Glutamatergic neuron (in vitro differentiated cells): ENCODE data around the gene ARL14EPL. TPM values are rescaled to one million over a fixed set of nuclear protein-coding genes. Genes with fewer than 3 reads are reported as not detected.
"Not testable (repeated sequence)": the region's sequence is repeated elsewhere in the genome, so short reads cannot be mapped to it uniquely, and the experiment has no call there.

ENCODE experiments used
- DNase-seq: peaks from one replicate; pipeline ENCODE4 v3.0.0; 2022
- H3K27ac Mint-ChIP-seq: one replicate; pipeline ENCODE4 v1.8.0; 2020; ENCODE audit warnings: mild to moderate bottlenecking, mixed read lengths, inconsistent platforms; ENCODE audit not compliant: unreplicated experiment
- H3K27me3 Mint-ChIP-seq: one replicate; pipeline ENCODE4 v1.8.0; 2020; ENCODE audit warnings: mild to moderate bottlenecking, moderate library complexity, mixed read lengths, inconsistent platforms; ENCODE audit not compliant: unreplicated experiment
- H3K36me3 Mint-ChIP-seq: one replicate; pipeline ENCODE4 v1.8.0; 2020; ENCODE audit warnings: mild to moderate bottlenecking, mixed read lengths, inconsistent platforms; ENCODE audit not compliant: unreplicated experiment
- H3K4me1 Mint-ChIP-seq: one replicate; pipeline ENCODE4 v1.8.0; 2020; ENCODE audit warnings: mild to moderate bottlenecking, low read depth, mixed read lengths, inconsistent platforms; ENCODE audit not compliant: unreplicated experiment
- H3K4me3 Mint-ChIP-seq: one replicate; pipeline ENCODE4 v1.8.0; 2020; ENCODE audit warnings: mild to moderate bottlenecking, mixed read lengths, inconsistent platforms; ENCODE audit not compliant: unreplicated experiment
- H3K9me3 Mint-ChIP-seq: one replicate; pipeline ENCODE4 v1.8.0; 2020; ENCODE audit warnings: mild to moderate bottlenecking, moderate library complexity, mixed read lengths, inconsistent platforms; ENCODE audit not compliant: unreplicated experiment
- total RNA-seq: library from RNA; stranded (reverse); fragmentation: NEBNext Ultra II Directional; extraction: Animal tissue kit (Norgen Biotek cat#: 25700); gene quantifications from one replicate; pipeline ENCODE4 v1.2.1, GENCODE V29; 2021; ENCODE audit not compliant: unreplicated experiment
- TF ChIP-seq, protein P1 (sequence below): fragments of 200-600 bp; sonication (generic); IDR thresholded peaks from one replicate; pipeline ENCODE4 v1.5.0; 2021; ENCODE audit not compliant: partially characterized antibody, unreplicated experiment

ARL14EPL gene
- total RNA-seq, 1 donor from 2014 or later = not detected

DNA sequence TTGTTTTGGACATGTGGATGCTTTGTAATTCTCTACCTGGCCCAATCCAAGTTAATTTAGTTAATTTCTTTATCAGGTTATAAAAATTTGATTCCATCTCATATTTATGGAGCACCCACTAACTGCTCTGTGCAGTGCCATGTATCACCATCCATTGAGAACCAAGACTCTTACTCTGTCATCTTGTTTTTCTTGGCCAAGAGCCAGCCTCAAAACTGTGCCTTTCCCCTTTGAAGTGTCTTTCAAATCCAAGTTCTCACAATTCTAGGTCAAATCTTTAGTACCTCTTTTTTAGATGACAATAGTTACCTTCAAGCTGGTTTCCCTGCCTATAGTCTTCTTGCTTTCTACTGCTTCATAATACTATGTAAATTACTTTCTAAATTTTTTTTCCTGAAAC lies 55.8 kb downstream of the ARL14EPL start:
- H3K9me3 Mint-ChIP-seq = peaks cover 7% of the 10 kb centered on the region
- no peaks in the 10 kb centered on the region for H3K4me1 Mint-ChIP-seq
- no peak overlapping the region for H3K4me3 Mint-ChIP-seq
- TF ChIP-seq, protein P1, sequence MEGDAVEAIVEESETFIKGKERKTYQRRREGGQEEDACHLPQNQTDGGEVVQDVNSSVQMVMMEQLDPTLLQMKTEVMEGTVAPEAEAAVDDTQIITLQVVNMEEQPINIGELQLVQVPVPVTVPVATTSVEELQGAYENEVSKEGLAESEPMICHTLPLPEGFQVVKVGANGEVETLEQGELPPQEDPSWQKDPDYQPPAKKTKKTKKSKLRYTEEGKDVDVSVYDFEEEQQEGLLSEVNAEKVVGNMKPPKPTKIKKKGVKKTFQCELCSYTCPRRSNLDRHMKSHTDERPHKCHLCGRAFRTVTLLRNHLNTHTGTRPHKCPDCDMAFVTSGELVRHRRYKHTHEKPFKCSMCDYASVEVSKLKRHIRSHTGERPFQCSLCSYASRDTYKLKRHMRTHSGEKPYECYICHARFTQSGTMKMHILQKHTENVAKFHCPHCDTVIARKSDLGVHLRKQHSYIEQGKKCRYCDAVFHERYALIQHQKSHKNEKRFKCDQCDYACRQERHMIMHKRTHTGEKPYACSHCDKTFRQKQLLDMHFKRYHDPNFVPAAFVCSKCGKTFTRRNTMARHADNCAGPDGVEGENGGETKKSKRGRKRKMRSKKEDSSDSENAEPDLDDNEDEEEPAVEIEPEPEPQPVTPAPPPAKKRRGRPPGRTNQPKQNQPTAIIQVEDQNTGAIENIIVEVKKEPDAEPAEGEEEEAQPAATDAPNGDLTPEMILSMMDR = no peak
- DNase-seq = no peak
- H3K27ac Mint-ChIP-seq = no peak overlapping the region
- H3K36me3 Mint-ChIP-seq = no peaks in the 10 kb centered on the region
- H3K27me3 Mint-ChIP-seq = peaks cover 2% of the 10 kb centered on the region

DNA sequence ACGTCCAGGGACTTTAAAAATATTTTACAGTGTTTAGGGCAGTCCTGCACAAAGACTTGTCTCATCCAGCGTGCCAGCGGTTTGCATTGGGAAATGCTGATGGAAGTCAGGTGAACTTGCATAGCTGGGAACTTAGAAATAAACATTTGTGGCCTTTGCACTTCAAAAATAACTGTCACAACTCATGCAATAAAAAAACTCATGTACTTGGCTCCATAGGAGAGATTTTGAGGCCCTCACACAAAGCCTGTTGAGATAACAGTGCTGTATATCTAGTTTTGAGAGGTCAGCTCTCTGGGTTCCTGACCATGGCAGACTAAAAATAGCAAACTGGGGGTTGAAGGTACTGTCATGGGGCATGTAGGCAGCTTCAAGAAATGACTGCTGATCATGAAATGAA lies 58.0 kb downstream of the ARL14EPL start:
- H3K4me1 Mint-ChIP-seq = no peaks in the 10 kb centered on the region
- TF ChIP-seq, protein P1 = no peak
- H3K27me3 Mint-ChIP-seq = no peaks in the 10 kb centered on the region
- no peak for DNase-seq
- no peak overlapping the region for H3K27ac Mint-ChIP-seq
- H3K4me3 Mint-ChIP-seq = no peak overlapping the region
- H3K9me3 Mint-ChIP-seq = peaks cover 3% of the 10 kb centered on the region
- H3K36me3 Mint-ChIP-seq = no peaks in the 10 kb centered on the region

DNA sequence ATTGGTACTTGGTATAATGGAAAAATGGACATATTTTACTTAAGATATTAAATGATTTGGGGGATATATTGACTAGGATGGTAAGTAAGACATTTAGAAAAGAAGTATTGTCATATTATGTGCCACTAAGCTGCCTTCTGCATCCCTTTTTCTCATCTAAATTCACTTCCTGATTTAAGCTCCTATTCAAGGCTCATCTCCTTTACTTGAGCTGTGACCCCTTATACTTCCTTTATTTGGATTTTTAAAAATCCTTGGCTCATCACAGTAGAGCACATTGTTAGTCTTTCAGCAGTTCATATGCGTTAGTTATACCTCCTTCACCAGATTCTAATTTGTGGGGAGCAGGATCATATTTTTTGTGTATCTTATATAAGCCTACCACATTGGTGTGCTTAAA lies 59.1 kb downstream of the ARL14EPL start:
- Mint-ChIP-seq H3K36me3 (no peaks in the 10 kb centered on the region), H3K4me3 (no peak overlapping the region), H3K4me1 (no peaks in the 10 kb centered on the region), H3K27ac (no peak overlapping the region), H3K27me3 (no peaks in the 10 kb centered on the region), H3K9me3 (no peaks in the 10 kb centered on the region)
- no peak for DNase-seq
- TF ChIP-seq, protein P1 = no peak

DNA sequence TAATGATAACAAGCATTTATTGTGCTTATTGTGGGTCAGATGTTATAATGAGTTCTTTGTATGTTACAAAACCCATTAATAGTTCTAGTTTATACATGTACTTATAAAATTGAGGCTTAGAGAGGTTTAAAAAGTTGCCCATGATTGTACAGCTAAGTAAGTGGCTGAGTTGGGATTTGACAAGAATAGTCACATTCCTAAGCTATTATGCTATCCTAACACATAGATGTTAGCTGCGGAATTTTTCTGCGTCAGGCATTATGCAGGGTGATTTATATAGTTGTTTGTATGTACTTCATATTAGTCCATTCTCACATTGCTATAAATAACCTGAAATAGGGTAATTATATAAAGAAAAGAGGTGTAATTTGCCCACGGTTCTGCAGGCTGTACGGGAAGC lies 65.0 kb downstream of the ARL14EPL start:
- Mint-ChIP-seq H3K9me3 (no peaks in the 10 kb centered on the region), H3K27me3 (no peaks in the 10 kb centered on the region), H3K4me1 (no peaks in the 10 kb centered on the region), H3K36me3 (no peaks in the 10 kb centered on the region), H3K4me3 (no peak overlapping the region), H3K27ac (no peak overlapping the region)
- TF ChIP-seq, protein P1 = no peak
- DNase-seq = no peak

DNA sequence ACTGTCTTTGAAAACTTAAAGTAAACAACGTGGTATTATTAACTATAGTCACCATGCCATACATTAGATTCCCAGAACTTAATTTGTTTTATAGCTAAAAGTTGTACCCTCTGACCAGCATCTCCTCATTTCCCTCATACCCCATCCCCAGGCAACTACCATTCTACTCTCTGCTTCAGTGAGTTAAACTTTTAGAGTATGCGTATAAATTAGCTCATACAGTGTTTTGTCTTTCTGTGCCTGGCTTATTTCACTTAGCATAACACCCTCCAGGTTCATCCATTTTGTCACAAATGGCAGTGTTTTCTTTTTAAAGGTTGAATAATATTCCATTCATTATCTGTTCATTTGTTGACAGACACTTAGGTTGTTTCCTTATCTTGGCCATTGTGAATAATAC lies 66.7 kb downstream of the ARL14EPL start:
- TF ChIP-seq, protein P1 = no peak

DNA sequence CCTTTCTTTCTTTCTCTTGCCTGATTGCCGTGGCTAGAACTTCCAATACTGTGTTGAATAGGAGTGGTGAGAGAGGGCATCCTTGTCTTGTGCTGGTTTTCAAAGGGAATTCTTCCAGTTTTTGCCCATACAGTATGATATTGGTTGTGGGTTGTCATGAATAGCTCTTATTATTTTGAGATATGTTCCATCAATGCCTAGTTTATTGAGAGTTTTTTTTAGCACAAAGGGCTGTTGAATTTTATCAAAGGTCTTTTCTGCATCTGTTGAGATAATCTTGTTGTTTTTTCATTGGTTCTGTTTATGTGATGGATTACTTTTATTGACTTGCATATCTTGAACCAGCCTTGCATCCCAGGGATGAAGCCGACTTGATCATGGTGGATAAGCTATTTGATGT lies 72.7 kb downstream of the ARL14EPL start:
- DNase-seq, H3K4me1 Mint-ChIP-seq, H3K9me3 Mint-ChIP-seq, H3K27me3 Mint-ChIP-seq, H3K4me3 Mint-ChIP-seq, H3K27ac Mint-ChIP-seq: not testable (repeated sequence)
- peaks cover 13% of the 10 kb centered on the region for H3K36me3 Mint-ChIP-seq

More for the DNA sequence above, 66.7 kb downstream of the ARL14EPL start:
- Mint-ChIP-seq H3K9me3 (peaks cover 1% of the 10 kb centered on the region), H3K27me3 (no peaks in the 10 kb centered on the region), H3K36me3 (no peaks in the 10 kb centered on the region), H3K27ac (no peak overlapping the region), H3K4me3 (no peak overlapping the region), H3K4me1 (no peaks in the 10 kb centered on the region)
- DNase-seq = no peak
